ENCODE data around the gene SMIM33. TPM values are rescaled to one million over a fixed set of nuclear protein-coding genes. Genes with fewer than 3 reads are reported as not detected.

Gene SMIM33
- total RNA-seq, 1 experiment from 2014 or later: not detected

GRCh38 chr5:139494256-139494655 lies 23.5 kb downstream of the SMIM33 start:
- H3K36me3 ChIP-seq (ENCODE audit: insufficient read depth, low read length, poor library complexity, severe bottlenecking): no peaks in the 10 kb centered on the region
- no TSS peak for BruUV-seq (replicated peaks)
- H3K27me3 ChIP-seq (replicated peaks; ENCODE audit: insufficient read depth, low read depth, low read length, poor library complexity): no peaks in the 10 kb centered on the region
- ChIA-PET CTCF (no interaction called here), POLR2A (ENCODE audit: low non-redundant PET) (no interaction called here)
- DNase-seq (ENCODE audit: low spot score): no peak
- intact Hi-C loops (cut with micrococcal nuclease; ENCODE audit: unreplicated experiment): no loop called here
- TF ChIP-seq EZH2 (IDR thresholded peaks at IDR 0.05; ENCODE audit: borderline replicate concordance, low read depth, low read length, poor library complexity, severe bottlenecking) (no peak), CTCF (conservative IDR thresholded peaks at IDR 0.05; ENCODE audit: low read depth, low read length) (no peak)
- H3K9me3 ChIP-seq (ENCODE audit: low read depth, low read length, poor library complexity, severe bottlenecking): no peaks in the 10 kb centered on the region
- no peak overlapping the region for H3K4me3 ChIP-seq (ENCODE audit: low read depth, low read length, poor library complexity, severe bottlenecking)
- no peaks in the 10 kb centered on the region for H3K4me1 ChIP-seq (ENCODE audit: insufficient read depth, low read length, poor library complexity, severe bottlenecking)
- no peak overlapping the region for H3K27ac ChIP-seq (ENCODE audit: low read depth, low read length, poor library complexity, severe bottlenecking)

- intact Hi-C loops (cut with micrococcal nuclease; ENCODE audit: unreplicated experiment): no loop called here
- DNase-seq (ENCODE audit: low spot score): no peak
- Histone ChIP-seq H3K27ac (ENCODE audit: low read depth, low read length, poor library complexity, severe bottlenecking) (no peak overlapping the region), H3K36me3 (ENCODE audit: insufficient read depth, low read length, poor library complexity, severe bottlenecking) (no peaks in the 10 kb centered on the region), H3K9me3 (ENCODE audit: low read depth, low read length, poor library complexity, severe bottlenecking) (no peaks in the 10 kb centered on the region), H3K4me3 (ENCODE audit: low read depth, low read length, poor library complexity, severe bottlenecking) (no peak overlapping the region), H3K27me3 (replicated peaks; ENCODE audit: insufficient read depth, low read depth, low read length, poor library complexity) (no peaks in the 10 kb centered on the region), H3K4me1 (ENCODE audit: insufficient read depth, low read length, poor library complexity, severe bottlenecking) (no peaks in the 10 kb centered on the region)
- no peak for TF ChIP-seq EZH2 (IDR thresholded peaks at IDR 0.05; ENCODE audit: borderline replicate concordance, low read depth, low read length, poor library complexity, severe bottlenecking)
- no peak for TF ChIP-seq CTCF (conservative IDR thresholded peaks at IDR 0.05; ENCODE audit: low read depth, low read length)
- ChIA-PET CTCF (no interaction called here), POLR2A (ENCODE audit: low non-redundant PET) (no interaction called here)
- BruUV-seq (replicated peaks): no TSS peak
Measured at GRCh38 chr5:139494832-139495231, 24.0 kb downstream of the SMIM33 start.

- ChIA-PET POLR2A (ENCODE audit: low non-redundant PET) (no interaction called here), CTCF (no interaction called here)
- Histone ChIP-seq H3K9me3 (ENCODE audit: low read depth, low read length, poor library complexity, severe bottlenecking) (no peaks in the 10 kb centered on the region), H3K27ac (ENCODE audit: low read depth, low read length, poor library complexity, severe bottlenecking) (no peak overlapping the region), H3K36me3 (ENCODE audit: insufficient read depth, low read length, poor library complexity, severe bottlenecking) (no peaks in the 10 kb centered on the region), H3K4me3 (ENCODE audit: low read depth, low read length, poor library complexity, severe bottlenecking) (no peak overlapping the region), H3K4me1 (ENCODE audit: insufficient read depth, low read length, poor library complexity, severe bottlenecking) (no peaks in the 10 kb centered on the region), H3K27me3 (replicated peaks; ENCODE audit: insufficient read depth, low read depth, low read length, poor library complexity) (no peaks in the 10 kb centered on the region)
- intact Hi-C loops (cut with micrococcal nuclease; ENCODE audit: unreplicated experiment): no loop called here
- DNase-seq (ENCODE audit: low spot score): no peak
- BruUV-seq (replicated peaks): no TSS peak
- TF ChIP-seq EZH2 (IDR thresholded peaks at IDR 0.05; ENCODE audit: borderline replicate concordance, low read depth, low read length, poor library complexity, severe bottlenecking) (no peak), CTCF (conservative IDR thresholded peaks at IDR 0.05; ENCODE audit: low read depth, low read length) (no peak)
Measured at GRCh38 chr5:139495638-139496435, 25.0 kb downstream of the SMIM33 start.
